Esophagus squamous epithelium (tissue), 5 donors: Measurements from ENCODE around the gene NR2F2. TPM values are rescaled to one million over a fixed set of nuclear protein-coding genes. Genes with fewer than 3 reads are reported as not detected.

ENCODE experiments used
- DNase-seq: peaks from one replicate; lab custom pipeline; 2025; lab: John Stamatoyannopoulos, UW
- H3K27ac ChIP-seq, 4 donors: fragments of 200-600 bp; sonication (generic); one replicate each; pipeline ENCODE4 v1.5.1; 2016 to 2019; ENCODE audit warnings: mild to moderate bottlenecking in 1 of 4
- H3K27me3 ChIP-seq, 4 donors: fragments of 200-600 bp; sonication (generic); 1 replicate in 3 of 4; 2 replicates in 1 of 4; pipeline versions ENCODE4 v1.5.1 to v1.6.0; 2017 to 2021; ENCODE audit warnings: antibody characterized with exemption in 1 of 4
- H3K36me3 ChIP-seq, 3 donors: fragments of 200-600 bp; sonication (generic); one replicate each; pipeline ENCODE4 v1.5.1; 2016 to 2019
- H3K4me1 ChIP-seq, 3 donors: fragments of 200-600 bp; sonication (generic); one replicate each; pipeline ENCODE4 v1.5.1; 2017 to 2019
- H3K4me3 ChIP-seq, 4 donors: fragments of 200-600 bp; sonication (generic); 1 replicate in 3 of 4; 2 replicates in 1 of 4; pipeline ENCODE4 v1.5.1; 2016 to 2019; ENCODE audit warnings: mild to moderate bottlenecking in 2 of 4, moderate library complexity in 1 of 4
- H3K9me3 ChIP-seq, 3 donors: fragments of 200-600 bp; sonication (generic); one replicate each; pipeline ENCODE4 v1.5.1; 2016 to 2019
- POLR2A ChIP-seq, 4 donors: fragments of 450-650 bp; IDR thresholded peaks; one replicate each; pipeline ENCODE4 v1.6.1; 2017; ENCODE audit warnings: antibody characterized with exemption in 4 of 4, mild to moderate bottlenecking in 4 of 4, moderate library complexity in 3 of 4
- WGBS, 2 donors: methylation state at CpG; one replicate each; pipeline ENCODE4 v1.1.5; 2018; 5-methylcytosine and 5-hydroxymethylcytosine counted together
- intact Hi-C: fragments of 100-400 bp; cut with DNase I; formaldehyde crosslinking; loops from one replicate; pipeline ENCODE4 v1.15.0; 2022
- total RNA-seq, 4 donors: library from RNA; depleted of rRNA; stranded (reverse); fragments of >200 nt; gene quantifications; one replicate each; pipeline ENCODE4 v1.1.0, GENCODE V29; 2016
- TF ChIP-seq, protein P1 (sequence below), 6 experiments: fragments of 450-650 bp in 4 of 6; fragments of 200-600 bp in 2 of 6; sonication (generic) in 2 of 6; IDR thresholded peaks; one replicate each; pipeline ENCODE4 v1.5.1; 2016 to 2019; ENCODE audit warnings: antibody characterized with exemption in 6 of 6, mild to moderate bottlenecking in 4 of 6, moderate library complexity in 4 of 6
- donor health status: DM: yes; HTN: yes; CAD: no.

NR2F2 gene
- total RNA-seq, 4 donors from 2014 or later = 3.7 to 15.6 (median 6.4) TPM

DNA sequence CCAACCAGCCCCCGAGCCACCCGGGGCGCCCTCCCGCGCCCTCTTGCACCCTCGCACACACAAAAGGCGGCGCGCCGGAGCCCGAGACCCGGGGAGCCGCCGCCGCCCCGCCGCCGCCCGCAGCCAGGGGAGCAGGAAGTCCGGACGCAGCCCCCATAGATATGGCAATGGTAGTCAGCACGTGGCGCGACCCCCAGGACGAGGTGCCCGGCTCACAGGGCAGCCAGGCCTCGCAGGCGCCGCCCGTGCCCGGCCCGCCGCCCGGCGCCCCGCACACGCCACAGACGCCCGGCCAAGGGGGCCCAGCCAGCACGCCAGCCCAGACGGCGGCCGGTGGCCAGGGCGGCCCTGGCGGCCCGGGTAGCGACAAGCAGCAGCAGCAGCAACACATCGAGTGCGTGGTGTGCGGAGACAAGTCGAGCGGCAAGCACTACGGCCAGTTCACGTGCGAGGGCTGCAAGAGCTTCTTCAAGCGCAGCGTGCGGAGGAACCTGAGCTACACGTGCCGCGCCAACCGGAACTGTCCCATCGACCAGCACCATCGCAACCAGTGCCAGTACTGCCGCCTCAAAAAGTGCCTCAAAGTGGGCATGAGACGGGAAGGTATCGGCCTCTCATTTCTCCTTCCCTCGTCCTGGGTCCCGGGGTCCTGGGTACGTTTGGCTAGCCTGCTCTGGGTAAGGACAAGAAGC lies 1.6 kb downstream of the NR2F2 start:
- no peak for DNase-seq
- peaks cover 0 to 23% (median 0%) of the 10 kb centered on the region in 3 donors for H3K36me3 ChIP-seq
- intact Hi-C loops = no loop called here

GRCh38 chr15:96332637-96333121 lies 2.2 kb downstream of the NR2F2 start:
- Histone ChIP-seq H3K36me3 (peaks cover 0 to 23% (median 0%) of the 10 kb centered on the region in 3 donors), H3K27ac (peak overlapping the region; percentile 85 to 96 (median 94)), H3K27me3 (peaks cover 0 to 57% (median 0%) of the 10 kb centered on the region in 4 donors), H3K4me1 (peaks cover 0 to 75% (median 0%) of the 10 kb centered on the region in 3 donors), H3K9me3 (no peaks in the 10 kb centered on the region), H3K4me3 (peak overlapping the region; percentile 45 to 92 (median 72))
- 2% methylated on average over 12 of the region's 12 CpGs for WGBS, 2 donors
- TF ChIP-seq POLR2A (IDR thresholded peaks at IDR 0.05) = no peak
- TF ChIP-seq, protein P1, sequence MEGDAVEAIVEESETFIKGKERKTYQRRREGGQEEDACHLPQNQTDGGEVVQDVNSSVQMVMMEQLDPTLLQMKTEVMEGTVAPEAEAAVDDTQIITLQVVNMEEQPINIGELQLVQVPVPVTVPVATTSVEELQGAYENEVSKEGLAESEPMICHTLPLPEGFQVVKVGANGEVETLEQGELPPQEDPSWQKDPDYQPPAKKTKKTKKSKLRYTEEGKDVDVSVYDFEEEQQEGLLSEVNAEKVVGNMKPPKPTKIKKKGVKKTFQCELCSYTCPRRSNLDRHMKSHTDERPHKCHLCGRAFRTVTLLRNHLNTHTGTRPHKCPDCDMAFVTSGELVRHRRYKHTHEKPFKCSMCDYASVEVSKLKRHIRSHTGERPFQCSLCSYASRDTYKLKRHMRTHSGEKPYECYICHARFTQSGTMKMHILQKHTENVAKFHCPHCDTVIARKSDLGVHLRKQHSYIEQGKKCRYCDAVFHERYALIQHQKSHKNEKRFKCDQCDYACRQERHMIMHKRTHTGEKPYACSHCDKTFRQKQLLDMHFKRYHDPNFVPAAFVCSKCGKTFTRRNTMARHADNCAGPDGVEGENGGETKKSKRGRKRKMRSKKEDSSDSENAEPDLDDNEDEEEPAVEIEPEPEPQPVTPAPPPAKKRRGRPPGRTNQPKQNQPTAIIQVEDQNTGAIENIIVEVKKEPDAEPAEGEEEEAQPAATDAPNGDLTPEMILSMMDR (IDR thresholded peaks at IDR 0.05) = no peak
- DNase-seq = no peak
- intact Hi-C loops = no loop called here

More for the DNA sequence above, 1.6 kb downstream of the NR2F2 start:
- WGBS, 2 donors = 2 to 15% methylated on average over 9 to 12 of the region's 70 CpGs
- H3K4me3 ChIP-seq = peak overlapping the region; percentile 45 to 92 (median 72)
- peak overlapping the region; percentile 85 to 96 (median 94) for H3K27ac ChIP-seq
- TF ChIP-seq, protein P1 (IDR thresholded peaks at IDR 0.05) = no peak
- no peak for TF ChIP-seq POLR2A (IDR thresholded peaks at IDR 0.05)
- peaks cover 0 to 59% (median 0%) of the 10 kb centered on the region in 4 donors for H3K27me3 ChIP-seq
- H3K4me1 ChIP-seq = peaks cover 0 to 77% (median 0%) of the 10 kb centered on the region in 3 donors
- H3K9me3 ChIP-seq = no peaks in the 10 kb centered on the region

DNA sequence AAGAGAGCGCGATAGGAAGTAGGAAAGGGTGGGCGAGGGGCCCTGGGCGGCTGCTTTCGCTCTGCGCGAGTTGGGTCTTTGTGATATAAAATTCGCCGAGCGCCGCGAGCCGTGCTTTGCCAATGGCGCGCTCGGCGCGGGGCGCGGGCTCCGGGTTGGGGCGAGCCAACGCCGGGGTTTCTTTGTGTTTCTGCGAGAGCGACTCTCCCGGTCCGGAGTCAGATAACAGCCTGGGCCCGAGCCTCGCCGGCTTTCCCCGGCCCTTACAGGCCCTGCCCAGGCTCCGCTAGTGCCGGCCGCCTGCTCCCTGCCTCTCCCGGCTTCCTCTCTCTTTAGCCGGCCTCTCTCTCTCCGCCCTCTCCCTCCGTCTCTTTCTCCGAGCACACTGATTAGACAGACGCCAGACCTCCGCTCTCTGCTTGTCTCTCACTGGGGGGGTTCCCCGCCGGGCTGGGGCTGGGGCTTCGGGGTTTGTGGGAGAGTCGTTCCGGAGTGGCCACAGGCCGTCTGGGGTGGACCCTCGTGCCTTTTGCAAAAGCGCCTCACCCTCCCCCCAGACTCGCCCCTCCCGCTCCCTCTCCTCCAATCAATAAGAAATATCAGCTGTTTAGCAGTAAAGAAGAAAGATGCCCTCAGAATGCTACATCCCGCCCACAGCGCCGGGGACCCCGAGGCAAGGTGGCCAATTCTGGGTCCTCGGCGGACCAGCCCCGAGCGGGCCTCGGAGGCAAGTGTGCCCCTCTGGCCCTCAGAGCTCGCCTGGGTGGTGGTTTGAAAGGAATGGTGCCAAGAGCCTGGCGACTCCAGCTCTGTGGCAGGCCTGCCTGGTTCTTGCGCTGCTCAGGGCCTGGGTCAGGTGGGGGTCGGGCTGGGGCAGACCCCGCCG lies 2.9 kb downstream of the NR2F2 start:
- Histone ChIP-seq H3K36me3 (peaks cover 0 to 23% (median 0%) of the 10 kb centered on the region in 3 donors), H3K9me3 (no peaks in the 10 kb centered on the region), H3K27me3 (peaks cover 0 to 50% (median 0%) of the 10 kb centered on the region in 4 donors), H3K4me1 (peaks cover 0 to 76% (median 0%) of the 10 kb centered on the region in 3 donors), H3K27ac (peak overlapping the region; percentile 85 to 96 (median 94)), H3K4me3 (peak overlapping the region; percentile 45 to 92 (median 72))
- intact Hi-C loops = no loop called here
- 2 to 19% methylated on average over 18 to 27 of the region's 67 CpGs for WGBS, 2 donors
- no peak for TF ChIP-seq POLR2A (IDR thresholded peaks at IDR 0.05)
- TF ChIP-seq, protein P1 (IDR thresholded peaks at IDR 0.05) = no peak
- DNase-seq = no peak

DNA sequence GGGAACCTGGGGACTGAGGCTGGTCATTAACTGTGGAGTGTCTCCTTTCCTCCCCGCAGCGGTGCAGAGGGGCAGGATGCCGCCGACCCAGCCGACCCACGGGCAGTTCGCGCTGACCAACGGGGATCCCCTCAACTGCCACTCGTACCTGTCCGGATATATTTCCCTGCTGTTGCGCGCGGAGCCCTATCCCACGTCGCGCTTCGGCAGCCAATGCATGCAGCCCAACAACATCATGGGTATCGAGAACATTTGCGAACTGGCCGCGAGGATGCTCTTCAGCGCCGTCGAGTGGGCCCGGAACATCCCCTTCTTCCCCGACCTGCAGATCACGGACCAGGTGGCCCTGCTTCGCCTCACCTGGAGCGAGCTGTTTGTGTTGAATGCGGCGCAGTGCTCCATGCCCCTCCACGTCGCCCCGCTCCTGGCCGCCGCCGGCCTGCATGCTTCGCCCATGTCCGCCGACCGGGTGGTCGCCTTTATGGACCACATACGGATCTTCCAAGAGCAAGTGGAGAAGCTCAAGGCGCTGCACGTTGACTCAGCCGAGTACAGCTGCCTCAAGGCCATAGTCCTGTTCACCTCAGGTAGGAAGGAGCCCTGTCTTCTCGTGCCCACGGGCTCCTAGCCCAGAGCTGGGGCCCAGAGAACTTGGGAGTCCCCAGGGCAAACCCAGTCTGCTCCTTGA lies 3.7 kb downstream of the NR2F2 start:
- Histone ChIP-seq H3K4me1 (peaks cover 0 to 77% (median 0%) of the 10 kb centered on the region in 3 donors), H3K27ac (peak overlapping the region; percentile 85 to 96 (median 94)), H3K27me3 (peaks cover 0 to 45% (median 0%) of the 10 kb centered on the region in 4 donors), H3K4me3 (peak overlapping the region; percentile 45 to 92 (median 72)), H3K9me3 (no peaks in the 10 kb centered on the region), H3K36me3 (peaks cover 0 to 23% (median 0%) of the 10 kb centered on the region in 3 donors)
- no peak for DNase-seq
- intact Hi-C loops = no loop called here
- TF ChIP-seq, protein P1 (IDR thresholded peaks at IDR 0.05) = no peak
- TF ChIP-seq POLR2A (IDR thresholded peaks at IDR 0.05) = no peak
- 24 to 64% methylated on average over 15 to 17 of the region's 49 CpGs for WGBS, 2 donors
